Effector memory CD8-positive, alpha-beta T cell (primary cell): ENCODE data around the gene PAQR8.
A peak's percentile ranks its signal among the peaks of the same experiment; 100 is the strongest.

Experiments
- ATAC-seq: fragments of 150-1000 bp; cut with Tn5 transposase; replicated peaks from 2 replicates; pipeline ENCODE4 v1.10.0; 2021; ENCODE audit warnings: mild to moderate bottlenecking, moderate library complexity
- DNase-seq, 3 experiments: peaks; one replicate each; pipeline ENCODE4 v3.0.0; 2021
- H3K27ac Mint-ChIP-seq, 2 donors: one replicate each; pipeline ENCODE4 v1.8.0; 2022; ENCODE audit warnings: mild to moderate bottlenecking in 2 of 2, mixed read lengths in 2 of 2, moderate library complexity in 2 of 2
- H3K27me3 Mint-ChIP-seq, 2 donors: one replicate each; pipeline ENCODE4 v1.8.0; 2022; ENCODE audit warnings: mixed read lengths in 2 of 2
- H3K36me3 Mint-ChIP-seq: one replicate; pipeline ENCODE4 v1.8.0; 2022; ENCODE audit warnings: mild to moderate bottlenecking, moderate library complexity, mixed read lengths; ENCODE audit not compliant: insufficient read depth
- H3K4me1 Mint-ChIP-seq, 2 donors: one replicate each; pipeline ENCODE4 v1.8.0; 2022; ENCODE audit warnings: low read depth in 2 of 2, mixed read lengths in 2 of 2
- H3K4me3 Mint-ChIP-seq, 2 donors: one replicate each; pipeline ENCODE4 v1.8.0; 2022; ENCODE audit warnings: mild to moderate bottlenecking in 2 of 2, mixed read lengths in 2 of 2, moderate library complexity in 2 of 2
- H3K9me3 Mint-ChIP-seq, 2 donors: one replicate each; pipeline ENCODE4 v1.8.0; 2022; ENCODE audit warnings: mixed read lengths in 2 of 2

The PAQR8 gene

GRCh38 chr6:52333840-52334200 is 28.1 kb upstream of the PAQR8 start:
- Mint-ChIP-seq H3K4me3 (peak overlapping the region; percentile 38 to 69), H3K4me1 (peaks cover 54 to 68% of the 10 kb centered on the region in 2 donors)

DNA sequence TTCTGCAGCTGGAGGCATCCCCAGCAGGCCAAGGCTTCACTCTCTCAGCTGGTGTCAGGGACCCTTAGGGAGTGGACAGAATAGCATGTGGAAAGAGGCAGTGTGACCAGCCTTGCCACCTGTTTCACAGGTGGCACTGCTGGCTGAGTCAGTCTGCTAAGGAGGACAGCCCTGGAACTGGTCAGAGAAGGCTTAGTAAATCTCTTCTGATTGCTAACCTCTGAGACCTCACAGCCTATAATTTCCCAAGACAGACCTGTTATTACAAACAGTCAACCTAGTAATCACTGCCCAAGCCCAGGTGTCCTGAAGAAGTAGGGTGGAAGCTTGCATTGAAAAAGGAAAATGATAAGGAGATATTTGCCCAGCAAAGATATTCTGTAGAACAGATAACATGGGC is 26.4 kb upstream of the PAQR8 start:
- peak overlapping the region in 1 of 2 donors; percentile 29 for H3K4me3 Mint-ChIP-seq
- no peaks in the 10 kb centered on the region for H3K27me3 Mint-ChIP-seq
- H3K27ac Mint-ChIP-seq = peak overlapping the region; percentile 86 to 95
- no peaks in the 10 kb centered on the region for H3K36me3 Mint-ChIP-seq
- ATAC-seq = no peak
- H3K4me1 Mint-ChIP-seq = peaks cover 51 to 65% of the 10 kb centered on the region in 2 donors
- no peak for DNase-seq
- H3K9me3 Mint-ChIP-seq = no peaks in the 10 kb centered on the region

More at GRCh38 chr6:52333840-52334200, 28.1 kb upstream of the PAQR8 start:
- Mint-ChIP-seq H3K27me3 (no peaks in the 10 kb centered on the region), H3K9me3 (no peaks in the 10 kb centered on the region), H3K27ac (peak overlapping the region; percentile 86 to 95), H3K36me3 (peaks cover 2% of the 10 kb centered on the region)
- DNase-seq (peak; percentile 1 to 20 (median 15)), ATAC-seq (peak; percentile 98)

DNA sequence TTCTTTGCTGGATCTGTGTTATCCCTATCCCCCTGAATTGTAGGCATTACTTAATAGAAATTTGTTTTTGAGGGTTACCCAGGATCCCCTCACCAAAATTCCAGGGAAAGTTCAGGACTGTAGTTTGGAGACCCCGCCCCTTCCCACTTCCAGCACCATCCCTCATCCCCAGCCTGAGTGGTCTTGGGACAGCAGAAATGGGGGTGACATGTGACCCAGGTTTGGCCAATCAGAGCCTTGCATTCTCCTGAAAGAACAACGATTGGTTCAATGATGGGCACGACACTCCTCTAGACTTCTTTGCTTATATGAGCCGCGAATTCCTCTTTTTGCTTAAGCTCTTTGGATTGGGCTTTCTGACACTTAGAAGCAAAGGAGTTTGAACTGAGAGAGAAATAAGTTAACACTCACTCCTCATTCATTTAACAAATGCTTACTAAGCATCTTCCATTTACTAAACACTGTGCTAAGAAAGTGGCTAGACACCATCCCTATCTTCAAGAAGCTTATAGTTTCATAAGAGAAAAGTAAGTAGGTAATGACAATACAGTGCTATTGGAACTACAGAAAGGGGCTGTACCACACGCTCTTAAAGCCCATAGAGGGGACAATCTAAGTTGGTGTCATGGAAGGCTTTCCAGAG is 24.9 kb upstream of the PAQR8 start:
- Mint-ChIP-seq H3K36me3 (no peaks in the 10 kb centered on the region), H3K9me3 (no peaks in the 10 kb centered on the region), H3K4me3 (no peak overlapping the region), H3K27me3 (no peaks in the 10 kb centered on the region), H3K27ac (peak overlapping the region; percentile 86 to 95), H3K4me1 (peaks cover 50 to 64% of the 10 kb centered on the region in 2 donors)
- ATAC-seq (no peak), DNase-seq (no peak)

GRCh38 chr6:52337633-52338290 is 24.2 kb upstream of the PAQR8 start:
- ATAC-seq (no peak), DNase-seq (no peak)
- Mint-ChIP-seq H3K27me3 (no peaks in the 10 kb centered on the region), H3K36me3 (no peaks in the 10 kb centered on the region), H3K4me1 (peaks cover 46 to 60% of the 10 kb centered on the region in 2 donors), H3K9me3 (no peaks in the 10 kb centered on the region), H3K27ac (peak overlapping the region in 1 of 2 donors; percentile 95), H3K4me3 (no peak overlapping the region)

DNA sequence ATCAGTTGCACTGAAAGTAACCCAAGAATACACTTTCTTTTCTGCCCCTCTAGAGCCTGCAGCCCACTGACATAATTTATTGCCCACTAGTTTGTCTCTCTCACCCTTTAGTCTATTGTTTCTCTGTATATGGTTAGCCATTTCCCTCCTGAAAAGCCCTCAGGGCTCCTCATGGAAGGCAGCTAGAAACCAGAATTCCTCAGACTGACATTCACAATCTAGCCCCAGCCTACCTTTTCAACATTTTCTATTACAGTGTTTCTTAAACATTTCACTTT is 21.4 kb upstream of the PAQR8 start:
- H3K4me1 Mint-ChIP-seq = peaks cover 21 to 34% of the 10 kb centered on the region in 2 donors
- no peaks in the 10 kb centered on the region for H3K27me3 Mint-ChIP-seq
- H3K4me3 Mint-ChIP-seq = no peak overlapping the region
- no peaks in the 10 kb centered on the region for H3K9me3 Mint-ChIP-seq
- DNase-seq (no peak), ATAC-seq (no peak)
- H3K27ac Mint-ChIP-seq = no peak overlapping the region
- H3K36me3 Mint-ChIP-seq = no peaks in the 10 kb centered on the region

DNA sequence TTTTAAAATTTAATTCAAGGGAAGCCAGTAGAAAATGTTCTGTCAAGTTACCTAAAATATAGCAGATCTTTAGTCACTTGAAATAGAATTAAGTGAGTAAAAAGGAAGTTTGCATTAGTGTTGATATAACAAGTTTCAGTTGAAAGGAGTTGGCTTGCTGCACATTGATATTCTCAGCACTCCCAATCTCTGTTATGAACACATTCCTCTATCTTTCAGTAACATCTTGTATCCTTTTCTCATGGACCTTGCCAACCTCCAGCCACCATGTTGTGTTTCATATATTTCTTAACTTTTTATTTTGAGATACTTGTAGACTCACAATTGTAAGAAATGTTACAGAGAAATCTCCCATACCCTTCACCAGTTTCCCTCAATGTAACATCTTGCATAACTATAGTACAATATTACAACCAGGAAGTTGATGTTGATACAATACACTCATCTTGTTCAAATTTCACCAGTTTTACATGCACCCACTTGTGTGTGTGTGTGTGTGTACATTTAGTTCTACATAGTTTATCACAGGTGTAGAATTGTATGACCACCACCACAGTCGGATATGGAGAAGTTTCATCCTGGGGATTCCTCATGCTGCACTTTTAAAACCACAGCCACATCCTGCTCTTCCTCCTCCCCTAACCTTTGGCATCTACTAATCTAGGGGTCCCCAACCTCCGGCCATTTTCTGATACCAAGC is 20.2 kb upstream of the PAQR8 start:
- DNase-seq = no peak

GRCh38 chr6:52345311-52345710 is 16.6 kb upstream of the PAQR8 start:
- peaks cover 3% of the 10 kb centered on the region for H3K36me3 Mint-ChIP-seq
- H3K4me1 Mint-ChIP-seq = peaks cover 5 to 8% of the 10 kb centered on the region in 2 donors
- no peak overlapping the region for H3K4me3 Mint-ChIP-seq
- ATAC-seq (no peak), DNase-seq (no peak)
- no peak overlapping the region for H3K27ac Mint-ChIP-seq
- no peaks in the 10 kb centered on the region for H3K27me3 Mint-ChIP-seq
- no peaks in the 10 kb centered on the region for H3K9me3 Mint-ChIP-seq

More for the DNA sequence above, 20.2 kb upstream of the PAQR8 start:
- H3K27me3 Mint-ChIP-seq = no peaks in the 10 kb centered on the region
- ATAC-seq = no peak
- peaks cover 16 to 23% of the 10 kb centered on the region in 2 donors for H3K4me1 Mint-ChIP-seq
- no peaks in the 10 kb centered on the region for H3K36me3 Mint-ChIP-seq
- H3K4me3 Mint-ChIP-seq = no peak overlapping the region
- peak overlapping the region in 1 of 2 donors; percentile 29 for H3K27ac Mint-ChIP-seq
- H3K9me3 Mint-ChIP-seq = no peaks in the 10 kb centered on the region

DNA sequence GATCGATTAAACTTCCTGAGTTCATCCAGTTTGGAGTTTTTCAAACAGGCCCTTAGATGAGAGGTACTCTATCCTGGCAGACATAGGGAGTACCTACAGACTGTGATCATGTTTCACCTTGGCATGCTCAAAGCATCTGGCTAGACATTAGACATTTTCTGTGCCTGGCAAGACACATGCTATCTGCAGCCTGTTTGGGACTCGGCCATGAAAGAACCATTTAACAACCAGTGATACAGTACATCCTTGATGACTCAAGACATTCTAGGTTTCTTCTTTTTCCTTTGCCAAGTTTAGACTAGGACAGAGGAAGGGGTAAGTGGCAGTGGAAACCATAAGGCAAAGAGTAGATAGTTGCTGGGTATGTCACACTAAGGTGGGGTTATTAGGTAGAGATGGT is 15.4 kb upstream of the PAQR8 start:
- Mint-ChIP-seq H3K4me1 (peaks cover 9 to 12% of the 10 kb centered on the region in 2 donors), H3K27ac (no peak overlapping the region), H3K4me3 (no peak overlapping the region), H3K9me3 (no peaks in the 10 kb centered on the region), H3K27me3 (no peaks in the 10 kb centered on the region), H3K36me3 (peaks cover 3% of the 10 kb centered on the region)
- ATAC-seq = no peak
- DNase-seq = no peak

- Mint-ChIP-seq H3K4me1 (peaks cover 4 to 13% of the 10 kb centered on the region in 2 donors), H3K9me3 (no peaks in the 10 kb centered on the region), H3K27ac (no peak overlapping the region), H3K4me3 (no peak overlapping the region), H3K36me3 (peaks cover 3% of the 10 kb centered on the region), H3K27me3 (no peaks in the 10 kb centered on the region)
- ATAC-seq = no peak
- no peak for DNase-seq
Measured at GRCh38 chr6:52347818-52348217, 14.1 kb upstream of the PAQR8 start.

DNA sequence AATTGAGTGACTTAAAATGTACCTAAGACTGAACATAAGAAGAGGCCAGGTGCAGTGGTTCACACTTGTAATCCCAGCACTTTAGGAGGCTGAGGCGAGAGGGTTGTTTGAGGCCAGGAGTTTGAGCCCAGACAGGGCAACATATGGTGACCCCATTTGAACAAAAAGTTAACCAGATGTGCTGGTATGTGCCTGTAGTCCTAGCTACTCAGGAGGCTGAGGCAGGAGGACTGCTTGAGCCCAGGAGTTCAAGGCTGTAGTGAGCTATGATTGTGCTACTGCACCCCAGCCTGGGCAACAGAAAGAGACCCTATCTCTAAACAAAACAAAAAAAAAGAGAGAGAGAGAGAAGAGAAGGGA is 10.1 kb upstream of the PAQR8 start:
- ATAC-seq = no peak
- H3K27me3 Mint-ChIP-seq = no peaks in the 10 kb centered on the region
- H3K36me3 Mint-ChIP-seq = peaks cover 3% of the 10 kb centered on the region
- H3K4me1 Mint-ChIP-seq = peaks cover 4 to 13% of the 10 kb centered on the region in 2 donors
- no peak overlapping the region for H3K4me3 Mint-ChIP-seq
- H3K9me3 Mint-ChIP-seq = no peaks in the 10 kb centered on the region
- no peak for DNase-seq
- peak overlapping the region in 1 of 2 donors; percentile 28 for H3K27ac Mint-ChIP-seq

DNA sequence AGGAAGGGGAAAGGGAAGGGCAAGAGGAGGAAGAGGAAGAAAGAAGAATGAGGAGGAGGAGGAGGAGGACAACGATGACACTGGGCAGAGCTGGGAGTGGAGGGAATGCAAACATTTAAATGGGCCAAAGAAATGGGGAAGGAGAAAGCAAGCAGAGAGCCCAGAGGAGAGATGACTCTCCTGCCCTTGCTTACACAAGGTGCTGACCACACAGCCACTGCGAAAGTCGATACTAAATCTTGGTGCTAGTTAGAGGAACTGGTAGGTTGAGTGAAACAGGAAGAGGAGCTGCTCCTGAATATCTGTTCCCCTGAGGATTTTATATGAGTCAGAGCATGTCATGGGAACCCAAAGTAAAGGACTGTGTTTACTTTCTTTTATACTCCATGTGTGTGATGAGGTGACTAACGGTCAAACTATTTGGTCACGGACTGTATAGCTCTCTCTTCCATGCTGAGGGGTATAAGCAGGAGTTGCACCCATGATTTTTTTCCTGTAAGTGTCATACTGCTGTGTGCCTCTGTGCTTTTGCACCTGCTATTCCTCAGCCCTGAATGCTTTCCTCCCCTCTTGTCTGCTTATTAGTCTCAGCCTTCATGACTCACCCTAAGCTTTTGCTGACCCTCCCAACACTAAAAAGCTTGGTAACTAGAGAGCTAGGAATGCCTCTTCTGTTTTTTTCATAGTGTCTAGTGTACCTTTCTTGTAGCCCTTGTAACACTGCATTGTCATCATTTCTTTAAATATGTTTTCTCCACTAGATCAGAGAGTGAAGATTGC is 9.5 kb upstream of the PAQR8 start:
- H3K4me3 Mint-ChIP-seq = no peak overlapping the region
- peak; percentile 39 for ATAC-seq
- H3K27ac Mint-ChIP-seq = peak overlapping the region in 1 of 2 donors; percentile 28
- H3K27me3 Mint-ChIP-seq = no peaks in the 10 kb centered on the region
- no peaks in the 10 kb centered on the region for H3K9me3 Mint-ChIP-seq
- no peak for DNase-seq
- peaks cover 4 to 13% of the 10 kb centered on the region in 2 donors for H3K4me1 Mint-ChIP-seq
- peaks cover 3% of the 10 kb centered on the region for H3K36me3 Mint-ChIP-seq

GRCh38 chr6:52356017-52356416 is 5.9 kb upstream of the PAQR8 start:
- DNase-seq (no peak), ATAC-seq (no peak)
- Mint-ChIP-seq H3K27me3 (no peaks in the 10 kb centered on the region), H3K27ac (no peak overlapping the region), H3K9me3 (no peaks in the 10 kb centered on the region), H3K4me1 (peaks cover 0 to 9% of the 10 kb centered on the region in 2 donors), H3K36me3 (no peaks in the 10 kb centered on the region), H3K4me3 (no peak overlapping the region)

GRCh38 chr6:52359403-52359802 is 2.5 kb upstream of the PAQR8 start:
- no peak overlapping the region for H3K27ac Mint-ChIP-seq
- DNase-seq = no peak
- H3K4me3 Mint-ChIP-seq = no peak overlapping the region
- H3K4me1 Mint-ChIP-seq = peaks cover 25 to 26% of the 10 kb centered on the region in 2 donors
- H3K36me3 Mint-ChIP-seq = peaks cover 17% of the 10 kb centered on the region
- H3K9me3 Mint-ChIP-seq = no peaks in the 10 kb centered on the region
- H3K27me3 Mint-ChIP-seq = no peaks in the 10 kb centered on the region
- ATAC-seq = no peak
